ENCODE measurements around the gene DNAJB2.

DNA sequence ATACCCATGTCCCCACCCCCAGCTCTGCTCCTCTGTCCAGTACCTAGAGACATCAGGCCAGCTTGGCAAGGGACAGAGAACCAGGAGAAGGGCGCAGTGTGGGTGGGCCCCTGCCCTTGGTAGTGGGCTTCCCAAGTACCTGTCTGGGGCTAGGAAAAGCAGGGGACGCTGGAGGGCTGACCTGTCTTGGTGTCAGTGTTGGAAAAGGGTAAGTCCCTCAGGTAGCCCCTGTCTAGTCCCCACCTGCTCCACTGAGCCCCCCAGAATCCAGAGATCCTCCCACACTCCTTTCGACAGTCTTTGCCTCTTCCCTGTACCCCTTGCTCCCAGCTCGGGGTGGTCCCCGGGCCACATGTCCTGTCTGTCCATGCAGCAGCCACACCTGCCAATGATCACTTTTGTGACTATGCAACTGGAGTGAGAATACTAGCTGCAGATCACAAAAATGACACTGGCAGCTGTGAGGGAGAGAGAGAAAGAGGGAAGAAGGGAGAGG, 14.6 kb downstream of the DNAJB2 start:
- TF ChIP-seq, protein P1, sequence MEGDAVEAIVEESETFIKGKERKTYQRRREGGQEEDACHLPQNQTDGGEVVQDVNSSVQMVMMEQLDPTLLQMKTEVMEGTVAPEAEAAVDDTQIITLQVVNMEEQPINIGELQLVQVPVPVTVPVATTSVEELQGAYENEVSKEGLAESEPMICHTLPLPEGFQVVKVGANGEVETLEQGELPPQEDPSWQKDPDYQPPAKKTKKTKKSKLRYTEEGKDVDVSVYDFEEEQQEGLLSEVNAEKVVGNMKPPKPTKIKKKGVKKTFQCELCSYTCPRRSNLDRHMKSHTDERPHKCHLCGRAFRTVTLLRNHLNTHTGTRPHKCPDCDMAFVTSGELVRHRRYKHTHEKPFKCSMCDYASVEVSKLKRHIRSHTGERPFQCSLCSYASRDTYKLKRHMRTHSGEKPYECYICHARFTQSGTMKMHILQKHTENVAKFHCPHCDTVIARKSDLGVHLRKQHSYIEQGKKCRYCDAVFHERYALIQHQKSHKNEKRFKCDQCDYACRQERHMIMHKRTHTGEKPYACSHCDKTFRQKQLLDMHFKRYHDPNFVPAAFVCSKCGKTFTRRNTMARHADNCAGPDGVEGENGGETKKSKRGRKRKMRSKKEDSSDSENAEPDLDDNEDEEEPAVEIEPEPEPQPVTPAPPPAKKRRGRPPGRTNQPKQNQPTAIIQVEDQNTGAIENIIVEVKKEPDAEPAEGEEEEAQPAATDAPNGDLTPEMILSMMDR (IDR thresholded peaks at IDR 0.05 in 2 of 3, conservative IDR thresholded peaks at IDR 0.05 in 1 of 3; ENCODE audit: borderline replicate concordance in 1 of 3, insufficient read depth in 1 of 3, low read depth in 2 of 3, low read length in 2 of 3) = no peak
- no peak for TF ChIP-seq POLR2A (IDR thresholded peaks at IDR 0.05; ENCODE audit: borderline replicate concordance, extremely low read depth, insufficient read depth, insufficient read length)
- TF ChIP-seq EZH2 (IDR thresholded peaks at IDR 0.05) = no peak
- no peak for TF ChIP-seq FOSL1 (IDR thresholded peaks at IDR 0.05; ENCODE audit: low read depth)
- no peak for TF ChIP-seq SIN3A (IDR thresholded peaks at IDR 0.05; ENCODE audit: low read depth)
- TF ChIP-seq, protein P2, sequence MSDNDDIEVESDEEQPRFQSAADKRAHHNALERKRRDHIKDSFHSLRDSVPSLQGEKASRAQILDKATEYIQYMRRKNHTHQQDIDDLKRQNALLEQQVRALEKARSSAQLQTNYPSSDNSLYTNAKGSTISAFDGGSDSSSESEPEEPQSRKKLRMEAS (IDR thresholded peaks at IDR 0.05) = no peak
- no peak for TF ChIP-seq ZNF274 (IDR thresholded peaks at IDR 0.05; ENCODE audit: low read depth, low read length)
- TF ChIP-seq, protein P3, sequence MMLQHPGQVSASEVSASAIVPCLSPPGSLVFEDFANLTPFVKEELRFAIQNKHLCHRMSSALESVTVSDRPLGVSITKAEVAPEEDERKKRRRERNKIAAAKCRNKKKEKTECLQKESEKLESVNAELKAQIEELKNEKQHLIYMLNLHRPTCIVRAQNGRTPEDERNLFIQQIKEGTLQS (IDR thresholded peaks at IDR 0.05) = no peak
- TF ChIP-seq JUND (IDR thresholded peaks at IDR 0.05) = no peak
- TF ChIP-seq CEBPB (IDR thresholded peaks at IDR 0.05; ENCODE audit: low read depth) = no peak
